C4-2B (cell line): Measurements from ENCODE around the gene AP2A2.

Experiments
- CTCF ChIP-seq: fragments of 450-650 bp; conservative IDR thresholded peaks from 2 replicates; pipeline ENCODE4 v1.5.1; 2017; ENCODE audit warnings: mild to moderate bottlenecking
- ZFX ChIP-seq: fragments of 450-650 bp; IDR thresholded peaks from 2 replicates; pipeline ENCODE4 v1.6.1; 2017

DNA sequence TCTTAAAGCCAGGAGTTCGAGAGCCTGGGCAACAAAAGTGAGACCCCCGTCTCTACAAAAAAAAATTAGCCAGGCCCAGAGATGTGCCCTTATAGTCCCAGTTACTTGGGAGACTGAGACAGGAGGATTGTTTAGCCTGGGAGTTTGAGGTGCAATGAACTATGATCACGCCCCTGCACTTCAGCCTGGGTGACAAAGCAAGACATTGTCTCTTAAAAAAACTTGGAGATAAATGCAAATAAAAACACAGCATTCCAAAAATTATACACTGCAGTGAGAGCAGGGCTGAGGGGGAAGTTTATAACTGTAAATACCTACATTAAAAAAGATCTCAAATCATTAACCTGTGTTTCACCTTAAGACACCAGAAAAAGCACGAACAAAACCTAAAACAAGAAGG is 22.1 kb downstream of the AP2A2 start:
- TF ChIP-seq CTCF (no peak), ZFX (no peak)
